GM18867 (cell line): ENCODE measurements around the gene RPL4.

ENCODE experiments used
- ATAC-seq: cut with Tn5 transposase; IDR thresholded peaks from one replicate; pipeline ENCODE4 v1.9.1; 2021; ENCODE audit warnings: mild to moderate bottlenecking, moderate library complexity; ENCODE audit not compliant: unreplicated experiment

Gene RPL4

DNA sequence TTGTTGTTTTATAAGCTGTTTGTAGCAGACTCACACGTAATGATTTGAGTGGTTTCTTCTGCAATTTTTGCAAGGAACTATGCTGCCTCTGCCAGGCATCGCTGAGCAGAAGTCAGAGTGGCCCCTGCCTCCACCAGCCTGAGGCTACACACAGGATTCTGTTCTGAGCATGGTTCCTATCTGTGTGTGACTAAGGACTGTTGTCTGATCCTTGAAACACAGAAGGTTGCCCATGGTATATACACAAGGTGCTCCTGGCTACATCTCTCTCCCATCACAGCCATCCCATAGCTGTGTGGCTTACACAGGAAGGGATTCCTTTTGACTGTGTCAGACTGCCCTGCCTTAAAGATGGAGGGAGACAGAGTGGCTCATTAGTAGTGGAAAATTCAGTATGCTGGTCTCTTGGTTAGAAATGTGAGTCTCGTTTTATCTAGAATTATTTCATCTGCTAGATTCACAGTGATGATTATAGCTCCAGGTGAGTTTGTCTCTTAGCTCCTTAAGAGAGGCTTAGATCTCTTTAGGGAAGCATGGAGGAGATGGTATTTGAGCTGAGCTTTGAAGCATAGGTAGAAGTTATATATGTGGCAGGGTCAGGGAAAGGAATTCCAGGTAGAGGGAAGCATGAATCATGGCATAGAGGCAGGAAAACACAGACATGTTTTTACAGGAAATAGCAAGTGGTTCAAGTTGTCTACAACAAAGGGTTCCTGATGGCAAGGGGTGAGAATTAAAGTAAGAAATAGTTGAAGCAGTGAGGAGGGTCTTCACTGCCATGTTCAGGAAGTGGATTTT lies 44.6 kb downstream of the RPL4 start:
- ATAC-seq: no peak

GRCh38 chr15:66456211-66456610 lies 48.4 kb downstream of the RPL4 start:
- no peak for ATAC-seq

DNA sequence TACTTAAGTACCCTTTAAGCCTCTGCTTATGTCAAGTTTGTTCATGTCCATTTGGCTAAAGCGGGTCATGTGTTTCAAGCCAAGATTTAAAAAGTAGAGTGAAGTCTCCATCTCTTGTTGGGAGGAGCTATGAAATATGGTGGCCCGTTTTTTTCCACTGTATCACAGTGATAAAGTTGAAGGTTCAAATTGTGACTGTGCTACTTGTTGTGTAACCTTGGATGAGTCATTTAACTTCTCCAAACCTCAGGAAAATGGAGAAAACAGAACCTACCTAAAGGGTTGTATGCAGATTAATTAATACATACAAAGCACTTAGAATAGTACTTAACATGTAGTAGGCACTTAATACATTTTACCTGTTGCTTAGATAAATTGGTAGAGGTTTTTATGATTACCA lies 50.5 kb downstream of the RPL4 start:
- no peak for ATAC-seq

DNA sequence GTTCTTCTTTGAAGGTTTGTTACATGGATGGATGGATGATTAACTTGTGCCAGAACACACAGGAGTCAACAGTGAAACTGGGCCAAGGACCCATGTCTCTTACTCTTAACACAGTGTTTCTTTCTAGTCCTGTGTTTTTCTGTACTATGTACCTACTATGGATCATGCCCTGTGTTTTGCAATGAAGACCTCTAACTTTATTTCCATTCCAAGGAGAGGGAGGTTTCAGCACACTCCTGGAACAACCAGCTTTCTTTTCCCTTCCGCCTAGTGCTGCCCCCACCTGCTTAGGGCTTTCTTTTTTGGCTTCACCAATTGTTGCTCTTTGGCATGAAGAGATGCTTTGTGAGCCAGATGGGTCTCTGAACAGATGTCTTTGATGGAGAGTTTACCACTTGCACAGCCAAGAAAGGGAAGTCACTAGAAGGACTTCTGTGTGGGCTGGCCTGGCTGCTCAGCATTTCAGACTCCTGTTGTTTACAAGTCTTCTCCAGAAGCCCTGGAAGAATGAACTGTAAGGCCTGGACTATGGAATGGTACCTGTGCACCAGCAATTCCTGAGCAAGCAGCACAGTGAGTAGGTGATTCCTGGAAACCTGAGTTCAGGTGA lies 51.6 kb downstream of the RPL4 start:
- ATAC-seq: no peak

DNA sequence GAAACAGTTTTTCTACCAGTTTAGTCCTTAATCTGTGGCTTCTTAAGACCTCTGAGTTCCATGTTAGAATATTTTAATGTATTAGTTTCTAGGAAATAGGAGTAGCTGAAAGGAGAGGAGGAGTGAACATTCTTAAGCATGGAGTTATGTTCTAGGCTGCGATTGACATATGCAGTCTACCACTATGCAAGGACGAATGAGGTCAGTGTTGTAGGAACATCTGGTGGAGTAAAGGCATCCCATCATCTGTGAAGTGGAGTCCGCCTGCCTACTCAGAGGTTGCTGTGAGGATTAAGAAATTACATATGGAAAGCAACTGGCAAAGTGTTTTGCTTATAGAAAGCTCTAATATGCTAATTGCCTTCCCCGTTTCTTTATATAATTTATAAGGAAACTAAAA lies 52.2 kb downstream of the RPL4 start:
- no peak for ATAC-seq
